HG03521 (cell line): ENCODE data around the gene SCFD2.

Source experiments
- ATAC-seq: cut with Tn5 transposase; IDR thresholded peaks from one replicate; pipeline ENCODE4 v1.9.1; 2021; ENCODE audit warnings: mild to moderate bottlenecking, moderate library complexity; ENCODE audit not compliant: unreplicated experiment

SCFD2 gene

GRCh38 chr4:52964561-52965101 lies 401.2 kb downstream of the SCFD2 start:
- no peak for ATAC-seq

- ATAC-seq, result no peak
These were observed 401.9 kb downstream of the SCFD2 start for GRCh38 chr4:52964011-52964410.

GRCh38 chr4:52962721-52963120 lies 403.1 kb downstream of the SCFD2 start:
- ATAC-seq, result no peak

GRCh38 chr4:52961666-52962412 lies 404.0 kb downstream of the SCFD2 start:
- no peak for ATAC-seq

GRCh38 chr4:52959541-52959940 lies 406.3 kb downstream of the SCFD2 start:
- ATAC-seq, result no peak

- no peak for ATAC-seq
These were observed 407.8 kb downstream of the SCFD2 start for GRCh38 chr4:52957835-52958631.

GRCh38 chr4:52957220-52957686 lies 408.6 kb downstream of the SCFD2 start:
- no peak for ATAC-seq

- ATAC-seq, result no peak
These were observed 409.2 kb downstream of the SCFD2 start for GRCh38 chr4:52956691-52957090.

GRCh38 chr4:52954560-52955170 lies 411.2 kb downstream of the SCFD2 start:
- ATAC-seq, result no peak

- ATAC-seq, result no peak
These were observed 413.3 kb downstream of the SCFD2 start for GRCh38 chr4:52952540-52952939.

GRCh38 chr4:52951016-52951415 lies 414.8 kb downstream of the SCFD2 start:
- ATAC-seq, result no peak

GRCh38 chr4:52950226-52950625 lies 415.6 kb downstream of the SCFD2 start:
- ATAC-seq, result no peak

GRCh38 chr4:52949336-52949735 lies 416.5 kb downstream of the SCFD2 start:
- ATAC-seq, result no peak

GRCh38 chr4:52948057-52948423 lies 417.8 kb downstream of the SCFD2 start:
- ATAC-seq, result no peak

GRCh38 chr4:52947401-52948056 lies 418.3 kb downstream of the SCFD2 start:
- no peak for ATAC-seq

- no peak for ATAC-seq
These were observed 419.0 kb downstream of the SCFD2 start for GRCh38 chr4:52946855-52947254.

- no peak for ATAC-seq
These were observed 419.9 kb downstream of the SCFD2 start for GRCh38 chr4:52945982-52946381.

GRCh38 chr4:52945326-52945898 lies 420.4 kb downstream of the SCFD2 start:
- ATAC-seq, result no peak

GRCh38 chr4:52943677-52944076 lies 422.2 kb downstream of the SCFD2 start:
- no peak for ATAC-seq

- no peak for ATAC-seq
These were observed 422.9 kb downstream of the SCFD2 start for GRCh38 chr4:52942936-52943335.

GRCh38 chr4:52941450-52941849 lies 424.4 kb downstream of the SCFD2 start:
- no peak for ATAC-seq
